Spleen (tissue), 11 donors: Measurements from ENCODE around the gene YWHAG. TPM values are rescaled to one million over a fixed set of nuclear protein-coding genes. Genes with fewer than 3 reads are reported as not detected.
"Not testable (repeated sequence)": the region's sequence is repeated elsewhere in the genome, so short reads cannot be mapped to it uniquely, and the experiment has no call there.

Source experiments
- DNase-seq: peaks from one replicate; pipeline ENCODE4 v3.0.0-alpha.2; 2020
- H3K27ac ChIP-seq, 8 donors: fragments of 200-600 bp; sonication (generic) in 7 of 8; 1 replicate in 4 of 8; 2 replicates in 4 of 8; pipeline versions ENCODE4 v1.5.0 to v1.8.0; 2016 to 2021; ENCODE audit warnings: inconsistent platforms in 4 of 8, mild to moderate bottlenecking in 4 of 8, moderate library complexity in 1 of 8
- H3K27me3 ChIP-seq, 7 donors: fragments of 200-600 bp; sonication (generic) in 6 of 7; replicated peaks in 1 of 7; 1 replicate in 4 of 7; 2 replicates in 3 of 7; pipeline versions ENCODE4 v1.5.0 to v1.8.0; 2016 to 2021; ENCODE audit warnings: inconsistent platforms in 3 of 7, mild to moderate bottlenecking in 1 of 7
- H3K36me3 ChIP-seq, 6 donors: fragments of 200-600 bp; sonication (generic) in 5 of 6; 1 replicate in 4 of 6; 2 replicates in 2 of 6; pipeline versions ENCODE4 v1.5.0 to v1.8.0; 2016 to 2021; ENCODE audit warnings: inconsistent platforms in 2 of 6
- H3K4me1 ChIP-seq, 6 donors: fragments of 200-600 bp; sonication (generic) in 5 of 6; 1 replicate in 3 of 6; 2 replicates in 3 of 6; pipeline versions ENCODE4 v1.5.0 to v1.8.0; 2016 to 2021; ENCODE audit warnings: inconsistent platforms in 3 of 6
- H3K4me3 ChIP-seq, 8 donors: fragments of 200-600 bp; sonication (generic) in 7 of 8; 1 replicate in 4 of 8; 2 replicates in 4 of 8; pipeline versions ENCODE4 v1.5.0 to v1.8.0; 2016 to 2021; ENCODE audit warnings: inconsistent platforms in 4 of 8, mild to moderate bottlenecking in 4 of 8, moderate library complexity in 2 of 8
- H3K9me3 ChIP-seq, 8 donors: fragments of 200-600 bp; sonication (generic) in 7 of 8; 1 replicate in 4 of 8; 2 replicates in 4 of 8; pipeline versions ENCODE4 v1.5.0 to v1.8.0; 2016 to 2021; ENCODE audit warnings: inconsistent platforms in 4 of 8
- CTCF ChIP-seq, 11 experiments: fragments of 200-600 bp in 7 of 11; fragments of 450-650 bp in 4 of 11; sonication (generic) in 4 of 11; IDR thresholded peaks in 8 of 11; conservative IDR thresholded peaks in 3 of 11; 1 replicate in 7 of 11; 2 replicates in 4 of 11; pipeline versions ENCODE4 v1.4.0 to v1.8.0; 2016 to 2021; ENCODE audit warnings: antibody characterized with exemption in 11 of 11, inconsistent platforms in 4 of 11, mild to moderate bottlenecking in 1 of 11
- POLR2A ChIP-seq, 3 donors: fragments of 450-650 bp; IDR thresholded peaks; one replicate each; pipeline ENCODE4 v1.5.1; 2017; ENCODE audit warnings: antibody characterized with exemption in 3 of 3, mild to moderate bottlenecking in 1 of 3
- POLR2AphosphoS5 ChIP-seq, 3 donors: sonication (generic); formaldehyde crosslinking; IDR thresholded peaks; one replicate each; pipeline ENCODE4 v1.5.1; 2017; ENCODE audit warnings: antibody characterized with exemption in 3 of 3
- WGBS, 5 donors: extraction: QIAGEN DNeasy Blood & Tissue Kit in 3 of 5; methylation state at CpG; one replicate each; pipeline versions ENCODE4 v1.1.5 to v1.1.7; 2013 to 2018; 5-methylcytosine and 5-hydroxymethylcytosine counted together
- intact Hi-C: fragments of 100-400 bp; cut with DNase I; formaldehyde crosslinking; loops from one replicate; pipeline ENCODE4 v1.15.0; 2023; ENCODE audit warnings: low total_unique reads
- polyA plus RNA-seq, 3 donors: library from polyadenylated mRNA; stranded (reverse); fragments of 200-250 nt; gene quantifications; one replicate each; pipeline ENCODE4 v1.2.1, GENCODE V29; 2013
- total RNA-seq, 7 donors: library from RNA; depleted of rRNA in 3 of 7; stranded (reverse); fragments of >200 nt in 3 of 7; fragmentation: NEBNext Ultra II Directional in 4 of 7; extraction: Animal tissue kit (Norgen Biotek cat#: 25700) in 4 of 7; gene quantifications; one replicate each; pipeline versions ENCODE4 v1.1.0 to v1.2.1, GENCODE V29; 2016 to 2021
- donor health status: healthy with polysubstance abuse.
- donor health status: DM: no; HTN: no; CAD: no; lungs with moderate emphysema.
- donor health status: DM: no; HTN: no; CAD: no.
- donor health status: Bipolar disorder and iron deficiency.
- donor health status: healthy.
- donor health status: DM: no; HTN: no; CAD: no.
- donor health status: DM: yes; HTN: yes; CAD: no.

Gene YWHAG
- total and polyA plus RNA-seq, 10 donors: 19.7 to 108 (median 70.4) TPM

DNA sequence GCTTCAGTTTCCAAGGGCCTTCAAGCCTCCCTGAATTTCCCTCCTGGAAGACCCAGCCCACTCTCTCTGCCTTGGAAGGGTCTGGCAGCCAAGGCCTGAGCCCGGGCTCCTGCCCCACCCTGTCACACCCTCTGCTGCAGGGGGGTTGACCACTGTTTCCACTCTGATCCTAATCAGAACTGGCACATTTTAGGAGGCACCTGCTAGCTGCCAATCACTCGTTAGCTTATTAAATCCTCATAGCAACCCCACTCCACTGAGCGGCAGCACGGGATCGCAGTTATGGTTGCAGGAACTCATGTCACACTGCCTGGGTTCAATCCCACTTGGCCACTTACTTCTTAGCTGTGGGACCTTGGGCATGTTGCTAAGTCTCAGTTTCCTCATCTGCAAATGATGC, 43.4 kb downstream of the YWHAG start:
- peak; percentile 69 for DNase-seq
- no peaks in the 10 kb centered on the region for H3K27me3 ChIP-seq
- H3K36me3 ChIP-seq: no peaks in the 10 kb centered on the region
- intact Hi-C loops: loop anchor here (2.0 to 5.0 kb wide), 2 partner anchors 42 to 137 kb away; partner anchors contain the start of gene YWHAG
- no peak overlapping the region for H3K27ac ChIP-seq
- no peak overlapping the region for H3K4me3 ChIP-seq
- no peaks in the 10 kb centered on the region for H3K9me3 ChIP-seq
- no peak for TF ChIP-seq POLR2A (IDR thresholded peaks at IDR 0.05)
- no peak for TF ChIP-seq POLR2AphosphoS5 (IDR thresholded peaks at IDR 0.05)
- no peak for TF ChIP-seq CTCF (IDR thresholded peaks at IDR 0.05 in 8 of 11, conservative IDR thresholded peaks at IDR 0.05 in 3 of 11)
- 38 to 47% (median 42%) methylated on average over 5 of the region's 5 CpGs for WGBS, 5 donors
- peaks cover 6 to 48% (median 23%) of the 10 kb centered on the region in 6 donors for H3K4me1 ChIP-seq

DNA sequence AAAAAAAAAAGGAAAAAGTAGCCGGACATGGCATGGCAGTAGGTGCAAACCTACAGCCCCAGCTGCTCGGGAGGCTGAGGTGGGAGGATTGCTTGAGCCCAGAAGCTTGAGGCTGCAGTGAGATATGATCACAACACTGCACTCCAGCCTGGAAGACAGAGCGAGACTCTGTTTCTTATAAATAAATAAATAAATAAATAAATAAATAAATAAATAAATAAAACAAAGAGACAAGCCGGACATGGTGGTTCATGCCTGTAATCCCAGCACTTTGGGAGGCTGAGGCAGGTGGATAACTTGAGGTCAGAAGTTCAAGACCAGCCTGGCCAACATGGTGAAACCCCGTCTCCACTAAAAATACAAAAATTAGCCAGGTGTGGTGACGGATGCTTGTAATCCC, 44.1 kb downstream of the YWHAG start:
- 62 to 74% (median 66%) methylated on average over 6 of the region's 6 CpGs for WGBS, 5 donors
- H3K4me1 ChIP-seq: peaks cover 6 to 45% (median 20%) of the 10 kb centered on the region in 6 donors
- not testable (repeated sequence) for H3K4me3 ChIP-seq, DNase-seq, H3K9me3 ChIP-seq, H3K36me3 ChIP-seq, H3K27ac ChIP-seq, H3K27me3 ChIP-seq
- intact Hi-C loops: loop anchor here (2.0 to 5.0 kb wide), 2 partner anchors 43 to 136 kb away; partner anchors contain the start of gene YWHAG

- intact Hi-C loops: loop anchor here (2.0 kb wide), 1 partner anchor 135 kb away; no protein-coding TSS in a partner anchor
- peak; percentile 98 for DNase-seq
- TF ChIP-seq CTCF (IDR thresholded peaks at IDR 0.05 in 8 of 11, conservative IDR thresholded peaks at IDR 0.05 in 3 of 11): peak; percentile 99 to 100 (median 99)
- no peak for TF ChIP-seq POLR2A (IDR thresholded peaks at IDR 0.05)
- peak; percentile 68 to 80 (median 78) for TF ChIP-seq POLR2AphosphoS5 (IDR thresholded peaks at IDR 0.05)
- H3K4me1 ChIP-seq: peaks cover 3 to 40% (median 15%) of the 10 kb centered on the region in 6 donors
- H3K27me3 ChIP-seq: no peaks in the 10 kb centered on the region
- H3K9me3 ChIP-seq: no peaks in the 10 kb centered on the region
- H3K36me3 ChIP-seq: no peaks in the 10 kb centered on the region
- H3K27ac ChIP-seq: no peak overlapping the region
- 5 to 15% (median 8%) methylated on average over 7 to 15 of the region's 15 CpGs for WGBS, 5 donors
- H3K4me3 ChIP-seq: no peak overlapping the region
Measured at GRCh38 chr7:76314042-76314721, 44.6 kb downstream of the YWHAG start.

DNA sequence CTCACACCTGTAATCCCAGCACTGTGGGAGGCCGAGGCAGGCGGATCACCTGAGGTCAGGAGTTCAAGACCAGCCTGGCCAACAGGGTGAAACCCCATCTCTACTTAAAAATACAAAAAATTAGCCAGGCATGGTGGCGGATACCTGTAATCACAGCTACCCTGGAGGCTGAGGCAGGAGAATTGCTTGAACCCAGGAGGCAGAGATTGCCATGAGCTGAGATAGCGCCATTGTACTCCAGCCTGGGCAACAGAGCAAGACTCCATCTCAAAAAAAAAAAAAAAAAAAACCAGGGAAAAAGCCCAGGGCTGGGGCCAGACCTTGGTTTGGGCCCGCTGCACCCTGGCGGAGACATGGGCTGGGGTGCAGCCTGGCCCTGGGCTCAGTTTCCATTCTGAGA, 47.0 kb downstream of the YWHAG start:
- 92 to 97% (median 95%) methylated on average over 5 to 6 of the region's 6 CpGs for WGBS, 5 donors
- H3K4me3 ChIP-seq, intact Hi-C loops, H3K27me3 ChIP-seq, H3K27ac ChIP-seq, H3K36me3 ChIP-seq, H3K9me3 ChIP-seq, DNase-seq: not testable (repeated sequence)
- peaks cover 0 to 20% (median 4%) of the 10 kb centered on the region in 6 donors for H3K4me1 ChIP-seq

- intact Hi-C loops: no loop called here
- peaks cover 0 to 17% (median 5%) of the 10 kb centered on the region in 6 donors for H3K4me1 ChIP-seq
- no peaks in the 10 kb centered on the region for H3K27me3 ChIP-seq
- no peaks in the 10 kb centered on the region for H3K9me3 ChIP-seq
- H3K27ac ChIP-seq: no peak overlapping the region
- TF ChIP-seq POLR2AphosphoS5 (IDR thresholded peaks at IDR 0.05) (no peak), CTCF (IDR thresholded peaks at IDR 0.05 in 8 of 11, conservative IDR thresholded peaks at IDR 0.05 in 3 of 11) (no peak), POLR2A (IDR thresholded peaks at IDR 0.05) (no peak)
- 67 to 82% (median 73%) methylated on average over 19 to 21 of the region's 21 CpGs for WGBS, 5 donors
- no peak for DNase-seq
- no peaks in the 10 kb centered on the region for H3K36me3 ChIP-seq
- no peak overlapping the region for H3K4me3 ChIP-seq
Measured at GRCh38 chr7:76310102-76310957, 48.5 kb downstream of the YWHAG start.

- H3K27me3 ChIP-seq, H3K9me3 ChIP-seq, H3K4me3 ChIP-seq, H3K36me3 ChIP-seq, H3K27ac ChIP-seq, intact Hi-C loops, DNase-seq: not testable (repeated sequence)
- 95 to 97% (median 96%) methylated on average over 34 to 50 of the region's 50 CpGs for WGBS, 5 donors
- peaks cover 0 to 18% (median 10%) of the 10 kb centered on the region in 6 donors for H3K4me1 ChIP-seq
Measured at GRCh38 chr7:76309341-76310101, 49.3 kb downstream of the YWHAG start.

DNA sequence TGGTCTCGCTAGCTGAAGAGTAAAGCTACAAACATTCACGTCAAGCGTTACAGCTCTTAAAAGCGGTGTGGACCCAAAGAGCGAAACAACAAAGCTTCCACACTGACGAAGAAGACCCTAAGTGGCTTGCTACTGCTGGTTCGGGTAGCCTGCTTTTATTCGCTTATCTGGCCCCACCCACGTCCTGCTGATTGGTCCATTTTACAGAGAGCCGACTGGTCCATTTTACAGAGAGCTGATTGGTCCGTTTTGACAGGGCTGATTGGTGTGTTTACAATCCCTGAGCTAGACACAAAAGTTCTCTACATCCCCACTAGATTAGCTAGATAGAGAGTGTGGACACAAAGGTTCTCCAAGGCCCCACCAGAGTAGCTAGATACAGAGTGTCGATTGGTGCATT, 49.9 kb downstream of the YWHAG start:
- H3K9me3 ChIP-seq, H3K36me3 ChIP-seq, H3K4me3 ChIP-seq, intact Hi-C loops, H3K27me3 ChIP-seq, H3K27ac ChIP-seq, DNase-seq: not testable (repeated sequence)
- peaks cover 0 to 18% (median 12%) of the 10 kb centered on the region in 6 donors for H3K4me1 ChIP-seq
- 85 to 94% (median 93%) methylated on average over 11 to 12 of the region's 12 CpGs for WGBS, 5 donors
